ENCODE data around the gene CCDC174.

DNA sequence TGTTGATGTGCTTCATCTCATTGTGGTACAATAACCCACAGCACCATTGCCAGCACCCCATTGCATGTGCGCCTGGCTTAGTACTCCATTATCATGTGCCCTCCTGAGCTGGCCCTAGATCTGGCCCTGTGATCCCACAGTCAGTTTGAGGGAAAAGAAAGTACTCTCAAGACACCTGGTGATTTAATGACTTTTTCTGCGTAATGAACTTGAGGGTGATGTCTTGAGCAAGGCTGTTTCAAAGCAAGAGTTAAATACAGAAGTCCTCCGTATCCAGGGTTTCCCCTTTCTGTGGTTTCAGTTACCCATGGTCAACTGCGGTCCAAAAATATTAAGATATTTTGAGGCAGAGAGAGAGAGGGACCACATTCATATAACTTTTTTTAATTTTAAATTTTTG is 39.7 kb downstream of the CCDC174 start:
- TF ChIP-seq, protein P1, sequence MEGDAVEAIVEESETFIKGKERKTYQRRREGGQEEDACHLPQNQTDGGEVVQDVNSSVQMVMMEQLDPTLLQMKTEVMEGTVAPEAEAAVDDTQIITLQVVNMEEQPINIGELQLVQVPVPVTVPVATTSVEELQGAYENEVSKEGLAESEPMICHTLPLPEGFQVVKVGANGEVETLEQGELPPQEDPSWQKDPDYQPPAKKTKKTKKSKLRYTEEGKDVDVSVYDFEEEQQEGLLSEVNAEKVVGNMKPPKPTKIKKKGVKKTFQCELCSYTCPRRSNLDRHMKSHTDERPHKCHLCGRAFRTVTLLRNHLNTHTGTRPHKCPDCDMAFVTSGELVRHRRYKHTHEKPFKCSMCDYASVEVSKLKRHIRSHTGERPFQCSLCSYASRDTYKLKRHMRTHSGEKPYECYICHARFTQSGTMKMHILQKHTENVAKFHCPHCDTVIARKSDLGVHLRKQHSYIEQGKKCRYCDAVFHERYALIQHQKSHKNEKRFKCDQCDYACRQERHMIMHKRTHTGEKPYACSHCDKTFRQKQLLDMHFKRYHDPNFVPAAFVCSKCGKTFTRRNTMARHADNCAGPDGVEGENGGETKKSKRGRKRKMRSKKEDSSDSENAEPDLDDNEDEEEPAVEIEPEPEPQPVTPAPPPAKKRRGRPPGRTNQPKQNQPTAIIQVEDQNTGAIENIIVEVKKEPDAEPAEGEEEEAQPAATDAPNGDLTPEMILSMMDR (IDR thresholded peaks at IDR 0.05; ENCODE audit: low read length): no peak
- TF ChIP-seq EZH2phosphoT487 (IDR thresholded peaks at IDR 0.05; ENCODE audit: low read length): no peak
- no peak for TF ChIP-seq EZH2 (optimal IDR thresholded peaks at IDR 0.05; ENCODE audit: low read depth, low read length)

All from MM.1S (cell line).